ENCODE measurements around the gene LAIR1. TPM values are rescaled to one million over a fixed set of nuclear protein-coding genes. Genes with fewer than 3 reads are reported as not detected.

LAIR1 gene
- total RNA-seq, 4 donors from 2014 or later, result 25.3 to 93.2 (median 47.6) TPM

DNA sequence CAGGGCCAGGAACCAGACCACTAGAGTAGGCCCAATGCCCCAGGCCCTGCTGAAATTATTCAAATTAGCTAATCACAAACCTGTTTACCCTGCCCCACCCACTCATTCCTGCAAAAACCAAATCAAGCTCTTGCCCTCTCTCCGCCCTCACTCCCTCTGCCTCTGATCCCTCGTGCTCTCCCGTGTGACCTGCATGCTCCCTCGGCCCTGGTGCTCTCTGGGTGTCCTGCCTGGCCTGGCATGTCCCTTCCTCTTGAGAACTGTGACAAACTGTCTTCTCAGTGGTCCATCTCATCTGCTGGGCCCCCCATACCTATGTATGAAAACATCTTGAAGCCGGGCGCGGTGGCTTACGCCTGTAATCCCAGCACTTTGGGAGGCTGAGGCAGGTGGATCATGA lies 38.3 kb upstream of the LAIR1 start:
- TF ChIP-seq, protein P1, sequence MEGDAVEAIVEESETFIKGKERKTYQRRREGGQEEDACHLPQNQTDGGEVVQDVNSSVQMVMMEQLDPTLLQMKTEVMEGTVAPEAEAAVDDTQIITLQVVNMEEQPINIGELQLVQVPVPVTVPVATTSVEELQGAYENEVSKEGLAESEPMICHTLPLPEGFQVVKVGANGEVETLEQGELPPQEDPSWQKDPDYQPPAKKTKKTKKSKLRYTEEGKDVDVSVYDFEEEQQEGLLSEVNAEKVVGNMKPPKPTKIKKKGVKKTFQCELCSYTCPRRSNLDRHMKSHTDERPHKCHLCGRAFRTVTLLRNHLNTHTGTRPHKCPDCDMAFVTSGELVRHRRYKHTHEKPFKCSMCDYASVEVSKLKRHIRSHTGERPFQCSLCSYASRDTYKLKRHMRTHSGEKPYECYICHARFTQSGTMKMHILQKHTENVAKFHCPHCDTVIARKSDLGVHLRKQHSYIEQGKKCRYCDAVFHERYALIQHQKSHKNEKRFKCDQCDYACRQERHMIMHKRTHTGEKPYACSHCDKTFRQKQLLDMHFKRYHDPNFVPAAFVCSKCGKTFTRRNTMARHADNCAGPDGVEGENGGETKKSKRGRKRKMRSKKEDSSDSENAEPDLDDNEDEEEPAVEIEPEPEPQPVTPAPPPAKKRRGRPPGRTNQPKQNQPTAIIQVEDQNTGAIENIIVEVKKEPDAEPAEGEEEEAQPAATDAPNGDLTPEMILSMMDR (IDR thresholded peaks at IDR 0.05; ENCODE audit: low read depth), result no peak

DNA sequence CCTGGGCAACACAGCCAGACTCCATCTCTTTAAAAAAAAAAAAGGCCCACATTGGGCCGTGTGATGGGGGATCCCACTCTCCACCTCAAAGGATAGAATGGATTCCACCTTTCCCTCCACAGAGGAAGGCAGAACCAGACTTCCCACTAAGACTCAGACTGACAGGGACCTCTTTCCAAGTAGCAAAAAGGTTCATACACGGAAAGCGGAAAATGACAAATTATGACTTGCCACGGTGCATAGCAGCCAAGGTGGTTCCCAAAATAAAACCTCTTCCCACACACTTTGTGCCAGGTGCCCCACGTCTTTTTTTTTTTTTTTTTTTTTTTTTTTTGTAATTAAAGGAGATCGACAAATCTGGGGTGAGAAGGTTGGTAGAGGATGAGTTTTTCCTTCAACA lies 36.2 kb upstream of the LAIR1 start:
- TF ChIP-seq, protein P1 (IDR thresholded peaks at IDR 0.05; ENCODE audit: low read depth), result no peak

DNA sequence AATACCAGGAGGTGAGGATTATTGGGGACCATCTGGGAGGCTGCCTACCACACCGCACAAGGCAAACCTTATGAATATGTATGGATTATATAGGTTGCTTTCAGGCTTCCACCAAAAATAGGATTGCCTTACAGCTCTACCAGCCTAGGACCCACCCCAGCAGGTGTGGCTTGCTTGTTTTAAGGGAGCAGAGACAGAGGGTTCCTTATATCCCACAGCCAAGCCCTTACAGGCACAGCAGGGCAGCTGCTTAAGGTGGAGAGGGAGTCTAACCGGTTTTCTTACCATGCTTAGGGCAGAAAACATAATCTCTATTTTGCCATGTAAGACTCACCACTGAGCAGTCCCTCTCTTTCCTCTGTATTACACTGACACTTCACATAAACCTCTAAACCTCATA lies 34.5 kb upstream of the LAIR1 start:
- TF ChIP-seq, protein P1 (IDR thresholded peaks at IDR 0.05; ENCODE audit: low read depth), result no peak

DNA sequence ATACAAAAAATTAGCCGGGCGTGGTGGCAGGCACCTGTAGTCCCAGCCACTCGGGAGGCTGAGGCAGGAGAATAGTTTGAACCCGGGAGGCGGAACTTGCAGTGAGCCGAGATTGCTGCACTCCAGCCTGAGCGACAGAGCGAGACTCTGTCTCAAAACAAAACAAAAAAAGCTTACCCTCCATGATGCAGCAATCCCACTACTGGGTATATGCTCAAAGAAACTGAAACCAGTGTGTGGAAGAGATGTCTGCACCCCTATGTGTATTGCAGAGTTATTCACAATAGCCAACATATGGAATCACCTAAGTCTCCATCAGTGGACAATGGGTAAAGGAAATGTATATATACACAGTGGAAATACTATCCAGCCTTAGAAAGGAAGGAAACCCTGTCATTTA lies 31.0 kb upstream of the LAIR1 start:
- TF ChIP-seq, protein P1 (IDR thresholded peaks at IDR 0.05; ENCODE audit: low read depth), result no peak

DNA sequence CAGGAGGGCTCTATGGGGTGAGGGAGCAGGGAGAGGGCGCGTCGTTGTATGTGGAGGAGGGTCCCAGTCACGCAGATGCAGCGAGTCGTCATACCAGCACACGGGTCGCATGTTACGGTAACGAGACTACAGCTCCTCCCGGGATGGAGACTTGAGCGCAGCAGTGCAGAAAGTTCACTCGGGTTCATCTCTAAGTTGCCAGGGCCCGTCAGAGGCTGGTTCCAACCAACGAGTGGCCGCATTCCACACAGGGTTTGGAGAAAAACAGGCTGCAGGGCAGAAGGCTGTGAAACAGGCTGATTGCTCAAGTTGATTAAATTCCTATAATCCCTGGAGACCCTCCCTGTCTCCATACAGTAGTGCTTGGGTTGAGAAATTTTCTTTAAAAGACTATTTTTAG lies 28.6 kb upstream of the LAIR1 start:
- TF ChIP-seq, protein P1 (IDR thresholded peaks at IDR 0.05; ENCODE audit: low read depth), result no peak

DNA sequence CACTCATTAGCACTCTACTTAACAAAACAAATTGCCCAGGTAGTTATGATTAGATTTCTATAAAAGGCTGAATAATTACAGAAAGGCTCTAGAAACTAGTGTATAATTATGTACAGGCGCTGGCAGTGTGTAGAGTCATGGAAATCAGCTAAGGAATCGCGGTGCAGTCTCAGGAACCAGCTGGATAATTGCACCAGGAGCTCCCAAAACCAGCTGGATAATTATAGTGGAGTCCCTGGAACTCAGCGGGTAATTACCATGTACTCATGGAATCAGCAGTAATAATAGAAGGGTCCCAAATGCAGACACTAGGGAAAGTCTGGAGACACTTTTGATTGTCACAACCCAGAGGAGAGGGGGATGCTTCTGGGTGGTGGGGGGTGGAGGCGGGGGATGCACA lies 27.4 kb upstream of the LAIR1 start:
- TF ChIP-seq, protein P1 (IDR thresholded peaks at IDR 0.05; ENCODE audit: low read depth), result no peak

DNA sequence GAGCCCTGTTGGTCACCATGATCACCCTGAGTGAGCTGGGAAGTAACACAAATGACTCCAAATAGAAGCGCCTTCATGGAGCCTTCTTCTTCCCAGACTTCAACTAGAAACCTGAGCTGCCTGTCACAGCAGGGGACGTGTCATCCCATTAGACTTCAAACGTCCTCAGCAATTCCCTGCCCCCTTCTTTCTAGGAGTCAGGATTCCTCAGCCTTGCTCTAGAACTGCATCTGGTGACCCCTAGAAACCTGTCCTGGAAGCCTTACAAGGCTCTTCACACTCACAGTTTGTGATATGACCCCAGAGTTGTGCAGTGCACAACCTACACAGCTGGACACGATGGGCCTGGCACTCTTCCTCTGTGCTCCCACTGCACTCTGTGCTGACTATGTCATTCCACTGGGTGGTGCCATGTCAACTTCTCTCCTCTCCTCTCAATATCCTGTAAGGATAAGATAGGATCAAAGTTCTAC lies 26.9 kb upstream of the LAIR1 start:
- TF ChIP-seq, protein P1 (IDR thresholded peaks at IDR 0.05; ENCODE audit: low read depth), result no peak
